ENCODE data around the gene C1orf105.

GRCh38 chr1:172507741-172508140 lies 87.3 kb downstream of the C1orf105 start:
- no peak for TF ChIP-seq CTCF (IDR thresholded peaks at IDR 0.05)
- no peak for TF ChIP-seq POLR2A (IDR thresholded peaks at IDR 0.05)
- TF ChIP-seq EP300 (IDR thresholded peaks at IDR 0.05; ENCODE audit: low read depth) = no peak

Measured in transverse colon (tissue), 3 donors.